HepG2 (cell line): ENCODE data around the gene CBFA2T2. TPM values are rescaled to one million over a fixed set of nuclear protein-coding genes. Genes with fewer than 3 reads are reported as not detected.

Experiments
- ELF3 ChIP-seq: IDR thresholded peaks from 2 replicates; pipeline ENCODE4 v1.6.1; 2016; ENCODE audit warnings: missing genetic modification reagents, missing compliant biosample characterization
- EP300 ChIP-seq, 3 experiments: sonication (generic) in 1 of 3; formaldehyde crosslinking in 1 of 3; IDR thresholded peaks; 2 replicates each; pipeline versions ENCODE4 v1.5.1 to v1.6.1; 2011 to 2020; ENCODE audit warnings: low read depth in 2 of 3, low read length in 2 of 3, borderline replicate concordance in 1 of 3, improper control_type of control experiment in 1 of 3, mild to moderate bottlenecking in 1 of 3, missing genetic modification reagents in 1 of 3, moderate library complexity in 1 of 3
- ERF ChIP-seq: IDR thresholded peaks from 2 replicates; pipeline ENCODE4 v1.6.1; 2018; ENCODE audit warnings: missing biosample characterization, missing genetic modification reagents
- FOXA1 ChIP-seq, 2 experiments: fragments of 450-650 bp in 1 of 2; sonication (generic) in 1 of 2; formaldehyde crosslinking in 1 of 2; IDR thresholded peaks; 2 replicates each; pipeline versions ENCODE4 v1.4.0 to v1.6.1; 2016 to 2020; ENCODE audit warnings: missing genetic modification reagents in 1 of 2
- GFI1 ChIP-seq: sonication (generic); formaldehyde crosslinking; IDR thresholded peaks from 2 replicates; pipeline ENCODE4 v1.5.0; 2020; ENCODE audit warnings: missing genetic modification reagents, mild to moderate bottlenecking, borderline replicate concordance
- HNF4A ChIP-seq: sonication (generic); formaldehyde crosslinking; IDR thresholded peaks from 2 replicates; pipeline ENCODE4 v1.4.0; 2020; ENCODE audit warnings: missing genetic modification reagents
- KDM2A ChIP-seq: sonication (generic); formaldehyde crosslinking; IDR thresholded peaks from 2 replicates; pipeline ENCODE4 v1.4.0; 2020; ENCODE audit warnings: low read depth, missing genetic modification reagents, borderline replicate concordance
- KDM6A ChIP-seq: IDR thresholded peaks from 2 replicates; pipeline ENCODE4 v1.6.1; 2016; ENCODE audit warnings: low read depth
- KIAA2018 ChIP-seq: sonication (generic); formaldehyde crosslinking; IDR thresholded peaks from 2 replicates; pipeline ENCODE4 v1.5.0; 2020; ENCODE audit warnings: mild to moderate bottlenecking, missing genetic modification reagents, borderline replicate concordance
- PHF5A ChIP-seq: IDR thresholded peaks from one replicate; pipeline ENCODE4 v1.6.1; 2018; ENCODE audit warnings: low read depth, missing genetic modification reagents; ENCODE audit not compliant: unreplicated experiment
- PPARG ChIP-seq: conservative IDR thresholded peaks from 2 replicates; pipeline ENCODE4 v1.6.1; 2016; ENCODE audit warnings: missing biosample characterization, missing genetic modification reagents
- STAG1 ChIP-seq: sonication (generic); formaldehyde crosslinking; IDR thresholded peaks from 2 replicates; pipeline ENCODE4 v1.4.0; 2020; ENCODE audit warnings: missing genetic modification reagents
- ZBTB34 ChIP-seq: sonication (generic); formaldehyde crosslinking; IDR thresholded peaks from 2 replicates; pipeline ENCODE4 v1.8.0; 2022; ENCODE audit warnings: mild to moderate bottlenecking, missing genetic modification reagents
- ZNF572 ChIP-seq: sonication (generic); formaldehyde crosslinking; IDR thresholded peaks from 2 replicates; pipeline ENCODE4 v1.5.1; 2020; ENCODE audit warnings: mild to moderate bottlenecking, missing genetic modification reagents
- ZNF878 ChIP-seq: sonication (generic); formaldehyde crosslinking; IDR thresholded peaks from 2 replicates; pipeline ENCODE4 v1.8.1; 2023; ENCODE audit warnings: mild to moderate bottlenecking, missing genetic modification reagents, moderate library complexity
- ZSCAN9 ChIP-seq: IDR thresholded peaks from 2 replicates; pipeline ENCODE4 v1.6.1; 2016; ENCODE audit warnings: borderline replicate concordance
- polyA plus RNA-seq, 8 experiments: library from polyadenylated mRNA; depleted of rRNA in 3 of 8; stranded (reverse) in 7 of 8; unstranded in 1 of 8; fragments of >200 nt; fragmentation: Illumina TruSeq in 4 of 8; extraction: Trizol in 4 of 8; gene quantifications; 2 replicates each; pipeline versions ENCODE4 v1.2.1 to v1.2.3, GENCODE V29; 2011 to 2016; ENCODE audit warnings: low read depth in 4 of 8, missing spikeins in 1 of 8, mixed read lengths in 1 of 8; ENCODE audit not compliant: insufficient read depth in 1 of 8
- total RNA-seq, 5 experiments: library from RNA; depleted of rRNA; stranded (reverse); fragments of >200 nt; fragmentation: Illumina TruSeq; extraction: Trizol; gene quantifications; 2 replicates each; pipeline ENCODE4 v1.2.3, GENCODE V29; 2016; ENCODE audit warnings: low read depth in 1 of 5
- TF ChIP-seq, protein P1 (sequence below): IDR thresholded peaks from 2 replicates; pipeline ENCODE4 v1.6.1; 2016; ENCODE audit warnings: missing genetic modification reagents, missing compliant biosample characterization
- TF ChIP-seq, protein P2 (sequence below): sonication (generic); formaldehyde crosslinking; IDR thresholded peaks from 2 replicates; pipeline ENCODE4 v1.9.0; 2021; ENCODE audit warnings: missing genetic modification reagents, borderline replicate concordance

CBFA2T2 gene
- total and polyA plus RNA-seq, 2 of the 13 experiments (the other 11 are each of a cell fraction or from before 2014, with no cell fraction given) = 6.3 to 21.2 TPM

GRCh38 chr20:33537608-33538007 is 47.7 kb downstream of the CBFA2T2 start (continued):
- TF ChIP-seq ZNF878 (CRISPR knock-in tag) (no peak), KDM2A (no peak), ZNF572 (CRISPR knock-in tag) (no peak), STAG1 (CRISPR knock-in tag) (no peak), ZBTB34 (no peak), KDM6A (CRISPR knock-in tag) (peak; percentile 83), ERF (CRISPR knock-in tag) (0 out of 2 replicates have a peak, but pooled peaks have one; percentile 28), EP300 (IDR thresholded peaks at IDR 0.05; ENCODE audit: low read depth in 2 of 2, low read length in 2 of 2) (peak in 1 of 2 experiments; percentile 62; a peak in 2 of 4 replicates), EP300 (CRISPR knock-in tag; IDR thresholded peaks at IDR 0.05; ENCODE audit: borderline replicate concordance) (no peak), ELF3 (CRISPR knock-in tag) (peak; percentile 67; the same call in 1 of the 2 replicates), KIAA2018 (CRISPR knock-in tag) (no peak), FOXA1 (IDR thresholded peaks at IDR 0.05) (no peak), FOXA1 (CRISPR knock-in tag; IDR thresholded peaks at IDR 0.05) (peak; percentile 66), PHF5A (CRISPR knock-in tag) (peak; percentile 74), GFI1 (CRISPR knock-in tag) (peak; percentile 42; the same call in 1 of the 2 replicates), HNF4A (CRISPR knock-in tag) (peak; percentile 87), PPARG (CRISPR knock-in tag) (0 out of 2 replicates have a peak, but pooled peaks have one; percentile 63), ZSCAN9 (CRISPR knock-in tag) (peak; percentile 47; the same call in 1 of the 2 replicates)
- TF ChIP-seq, protein P1, sequence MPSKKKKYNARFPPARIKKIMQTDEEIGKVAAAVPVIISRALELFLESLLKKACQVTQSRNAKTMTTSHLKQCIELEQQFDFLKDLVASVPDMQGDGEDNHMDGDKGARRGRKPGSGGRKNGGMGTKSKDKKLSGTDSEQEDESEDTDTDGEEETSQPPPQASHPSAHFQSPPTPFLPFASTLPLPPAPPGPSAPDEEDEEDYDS (CRISPR knock-in tag) = peak; percentile 63
- TF ChIP-seq, protein P2, sequence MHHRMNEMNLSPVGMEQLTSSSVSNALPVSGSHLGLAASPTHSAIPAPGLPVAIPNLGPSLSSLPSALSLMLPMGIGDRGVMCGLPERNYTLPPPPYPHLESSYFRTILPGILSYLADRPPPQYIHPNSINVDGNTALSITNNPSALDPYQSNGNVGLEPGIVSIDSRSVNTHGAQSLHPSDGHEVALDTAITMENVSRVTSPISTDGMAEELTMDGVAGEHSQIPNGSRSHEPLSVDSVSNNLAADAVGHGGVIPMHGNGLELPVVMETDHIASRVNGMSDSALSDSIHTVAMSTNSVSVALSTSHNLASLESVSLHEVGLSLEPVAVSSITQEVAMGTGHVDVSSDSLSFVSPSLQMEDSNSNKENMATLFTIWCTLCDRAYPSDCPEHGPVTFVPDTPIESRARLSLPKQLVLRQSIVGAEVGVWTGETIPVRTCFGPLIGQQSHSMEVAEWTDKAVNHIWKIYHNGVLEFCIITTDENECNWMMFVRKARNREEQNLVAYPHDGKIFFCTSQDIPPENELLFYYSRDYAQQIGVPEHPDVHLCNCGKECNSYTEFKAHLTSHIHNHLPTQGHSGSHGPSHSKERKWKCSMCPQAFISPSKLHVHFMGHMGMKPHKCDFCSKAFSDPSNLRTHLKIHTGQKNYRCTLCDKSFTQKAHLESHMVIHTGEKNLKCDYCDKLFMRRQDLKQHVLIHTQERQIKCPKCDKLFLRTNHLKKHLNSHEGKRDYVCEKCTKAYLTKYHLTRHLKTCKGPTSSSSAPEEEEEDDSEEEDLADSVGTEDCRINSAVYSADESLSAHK (CRISPR knock-in tag) = no peak
